Thoracic aorta (tissue), 2 donors: ENCODE results near the gene NLGN4X. TPM values are rescaled to one million over a fixed set of nuclear protein-coding genes. Genes with fewer than 3 reads are reported as not detected.

Experiments
- ATAC-seq: fragments of 150-250 bp; one replicate; pipeline ENCODE4 v1.8.0; 2017; ENCODE audit warnings: low read depth; ENCODE audit not compliant: insufficient number of reproducible peaks, low FRiP score
- DNase-seq: peaks from one replicate; pipeline ENCODE4 v3.0.0-alpha.2; 2020; ENCODE audit warnings: low spot score
- H3K27ac ChIP-seq, 2 donors: fragments of 200-600 bp; sonication (generic); 1 replicate in 1 of 2; 2 replicates in 1 of 2; pipeline ENCODE4 v1.5.1; 2016; ENCODE audit warnings: mild to moderate bottlenecking in 2 of 2, moderate library complexity in 2 of 2
- H3K27me3 ChIP-seq: fragments of 200-600 bp; sonication (generic); replicated peaks from 2 replicates; pipeline ENCODE4 v1.6.0; 2016; ENCODE audit warnings: mild to moderate bottlenecking; ENCODE audit not compliant: insufficient read depth
- H3K36me3 ChIP-seq: fragments of 200-600 bp; sonication (generic); one replicate; pipeline ENCODE4 v1.5.1; 2016
- H3K4me1 ChIP-seq, 2 donors: fragments of 200-600 bp; sonication (generic); 1 replicate in 1 of 2; 2 replicates in 1 of 2; pipeline versions ENCODE4 v1.5.1 to v1.6.0; 2016; ENCODE audit warnings: low read depth in 2 of 2, mild to moderate bottlenecking in 1 of 2; ENCODE audit not compliant: control insufficient read depth in 1 of 2
- H3K4me3 ChIP-seq: fragments of 200-600 bp; sonication (generic); 2 replicates; pipeline ENCODE4 v1.5.1; 2016; ENCODE audit warnings: mild to moderate bottlenecking
- H3K9me3 ChIP-seq: fragments of 200-600 bp; sonication (generic); 2 replicates; pipeline ENCODE4 v1.5.1; 2016
- CTCF ChIP-seq: fragments of 200-600 bp; sonication (generic); IDR thresholded peaks from one replicate; pipeline ENCODE4 v1.5.1; 2019; ENCODE audit warnings: antibody characterized with exemption
- total RNA-seq, 2 donors: library from RNA; depleted of rRNA; stranded (reverse); fragments of >200 nt; gene quantifications; one replicate each; pipeline versions ENCODE4 v1.1.0 to v1.2.3, GENCODE V29; 2016

NLGN4X gene
- total RNA-seq, 2 donors from 2014 or later: 0.95 to 2.7 TPM

GRCh38 chrX:6132970-6133369 is 95.7 kb downstream of the NLGN4X start:
- TF ChIP-seq CTCF: no peak
- DNase-seq (no peak), ATAC-seq (no peak)
- Histone ChIP-seq H3K27ac (no peak overlapping the region), H3K4me3 (no peak overlapping the region), H3K4me1 (no peaks in the 10 kb centered on the region), H3K27me3 (no peaks in the 10 kb centered on the region), H3K36me3 (no peaks in the 10 kb centered on the region), H3K9me3 (no peaks in the 10 kb centered on the region)

DNA sequence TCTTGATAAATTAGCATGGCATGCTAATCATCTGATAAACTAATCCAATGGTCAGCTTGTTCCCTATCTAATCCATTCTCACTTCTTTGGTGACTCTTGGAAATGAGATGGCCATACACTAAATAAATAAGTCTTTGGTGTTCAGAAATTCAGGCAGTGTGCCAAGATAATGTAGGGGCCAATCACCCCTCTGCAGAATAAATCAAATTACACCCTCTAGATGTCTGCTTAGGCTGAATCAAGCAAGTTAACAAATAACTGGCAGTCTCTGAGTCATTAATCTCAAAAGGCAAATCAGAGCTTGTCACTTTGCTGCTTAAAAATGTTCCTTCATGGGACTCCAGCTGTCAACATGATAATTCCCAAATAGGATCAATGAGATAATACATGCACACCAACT is 97.4 kb downstream of the NLGN4X start:
- no peak for ATAC-seq
- Histone ChIP-seq H3K4me1 (no peaks in the 10 kb centered on the region), H3K27me3 (no peaks in the 10 kb centered on the region), H3K9me3 (no peaks in the 10 kb centered on the region), H3K4me3 (no peak overlapping the region), H3K27ac (no peak overlapping the region), H3K36me3 (no peaks in the 10 kb centered on the region)
- DNase-seq: no peak
- TF ChIP-seq CTCF: no peak

- no peaks in the 10 kb centered on the region for H3K9me3 ChIP-seq
- DNase-seq (no peak), ATAC-seq (no peak)
- H3K4me1 ChIP-seq: no peaks in the 10 kb centered on the region
- H3K27ac ChIP-seq: no peak overlapping the region
- TF ChIP-seq CTCF: no peak
- H3K27me3 ChIP-seq: no peaks in the 10 kb centered on the region
- H3K36me3 ChIP-seq: no peaks in the 10 kb centered on the region
- no peak overlapping the region for H3K4me3 ChIP-seq
Observed at GRCh38 chrX:6129195-6129594, 99.5 kb downstream of the NLGN4X start.

DNA sequence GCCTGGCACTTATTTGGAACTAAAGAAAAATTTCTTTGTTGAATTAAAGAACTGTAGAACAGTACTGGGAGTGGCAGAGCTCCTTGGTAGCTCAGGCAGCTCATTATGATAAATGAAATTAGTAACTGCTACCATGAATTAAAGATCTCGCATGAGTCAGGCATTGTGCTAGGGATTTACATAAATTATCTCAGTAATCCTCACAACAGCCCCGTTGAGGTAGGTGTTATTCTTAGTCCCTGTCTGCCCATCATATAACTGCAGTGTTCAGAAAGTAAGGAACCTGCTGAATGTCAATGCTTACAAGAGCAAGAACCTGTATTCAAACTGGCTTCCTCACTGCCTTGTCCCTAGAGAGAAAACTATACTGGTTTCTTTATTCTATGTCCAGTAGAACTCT is 108.3 kb downstream of the NLGN4X start:
- Histone ChIP-seq H3K9me3 (no peaks in the 10 kb centered on the region), H3K27ac (no peak overlapping the region), H3K4me3 (no peak overlapping the region), H3K4me1 (no peaks in the 10 kb centered on the region), H3K27me3 (no peaks in the 10 kb centered on the region), H3K36me3 (no peaks in the 10 kb centered on the region)
- TF ChIP-seq CTCF: no peak
- ATAC-seq (no peak), DNase-seq (no peak)

DNA sequence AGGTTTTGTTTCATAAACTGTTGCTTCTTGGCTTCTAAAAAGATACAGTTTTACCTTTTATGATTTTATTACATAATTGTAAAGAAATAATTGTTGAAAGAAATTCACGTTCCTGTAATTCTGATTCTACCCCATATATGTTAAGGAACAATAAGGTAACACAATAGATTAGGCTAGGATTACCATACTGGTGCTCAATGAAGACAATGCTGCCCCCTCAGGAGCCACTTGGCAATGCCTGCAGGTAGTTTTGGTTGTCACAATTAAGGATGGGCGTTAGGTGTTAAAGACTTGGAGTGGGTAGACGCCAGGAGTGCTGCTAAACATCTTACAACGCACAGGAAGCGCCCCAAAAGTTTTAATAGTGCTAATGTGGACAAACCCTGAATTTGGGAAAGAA is 133.2 kb downstream of the NLGN4X start:
- DNase-seq (no peak), ATAC-seq (no peak)
- no peaks in the 10 kb centered on the region for H3K36me3 ChIP-seq
- no peaks in the 10 kb centered on the region for H3K9me3 ChIP-seq
- no peak for TF ChIP-seq CTCF
- no peak overlapping the region for H3K27ac ChIP-seq
- no peak overlapping the region for H3K4me3 ChIP-seq
- no peaks in the 10 kb centered on the region for H3K4me1 ChIP-seq
- no peaks in the 10 kb centered on the region for H3K27me3 ChIP-seq
